Sigmoid colon (tissue), 4 donors: ENCODE results near the gene BGLAP.

Experiments
- EP300 ChIP-seq, 4 donors: sonication (generic); formaldehyde crosslinking; IDR thresholded peaks; one replicate each; pipeline ENCODE4 v1.6.1; 2017; ENCODE audit warnings: antibody characterized with exemption in 4 of 4
- POLR2A ChIP-seq, 2 donors: fragments of 450-650 bp; IDR thresholded peaks; one replicate each; pipeline ENCODE4 v1.6.1; 2016; ENCODE audit warnings: antibody characterized with exemption in 2 of 2, mild to moderate bottlenecking in 2 of 2, moderate library complexity in 2 of 2
- POLR2AphosphoS5 ChIP-seq, 4 donors: sonication (generic); formaldehyde crosslinking; IDR thresholded peaks; one replicate each; pipeline ENCODE4 v1.6.1; 2017; ENCODE audit warnings: antibody characterized with exemption in 4 of 4
- TF ChIP-seq, protein P1 (sequence below), 4 experiments: fragments of 450-650 bp in 3 of 4; fragments of 200-600 bp in 1 of 4; IDR thresholded peaks; one replicate each; pipeline ENCODE4 v1.5.1; 2016 to 2019; ENCODE audit warnings: antibody characterized with exemption in 4 of 4, mild to moderate bottlenecking in 3 of 4, moderate library complexity in 2 of 4

DNA sequence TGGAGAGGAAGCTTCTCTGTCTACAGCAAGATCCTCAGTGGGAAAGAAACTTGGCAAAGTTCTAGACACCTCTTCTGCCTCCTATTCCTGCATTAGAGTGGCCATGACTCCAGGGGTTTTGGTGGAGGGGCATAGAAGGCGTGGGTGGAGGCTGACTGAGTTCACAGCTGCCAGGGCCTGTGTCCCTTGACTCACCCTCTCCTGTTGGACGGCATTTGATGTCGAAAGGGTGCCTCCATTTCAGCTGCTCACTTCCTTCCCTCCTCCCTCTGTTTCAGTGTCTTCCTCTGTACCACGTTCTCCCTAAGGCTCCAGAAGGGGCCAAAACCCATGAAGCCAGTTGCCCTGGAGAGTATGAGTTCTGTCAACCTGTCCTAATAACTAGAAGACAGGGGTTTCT is 42.8 kb downstream of the BGLAP start:
- TF ChIP-seq EP300 (IDR thresholded peaks at IDR 0.05) (no peak), POLR2AphosphoS5 (IDR thresholded peaks at IDR 0.05) (no peak), POLR2A (IDR thresholded peaks at IDR 0.05) (no peak)
- TF ChIP-seq, protein P1, sequence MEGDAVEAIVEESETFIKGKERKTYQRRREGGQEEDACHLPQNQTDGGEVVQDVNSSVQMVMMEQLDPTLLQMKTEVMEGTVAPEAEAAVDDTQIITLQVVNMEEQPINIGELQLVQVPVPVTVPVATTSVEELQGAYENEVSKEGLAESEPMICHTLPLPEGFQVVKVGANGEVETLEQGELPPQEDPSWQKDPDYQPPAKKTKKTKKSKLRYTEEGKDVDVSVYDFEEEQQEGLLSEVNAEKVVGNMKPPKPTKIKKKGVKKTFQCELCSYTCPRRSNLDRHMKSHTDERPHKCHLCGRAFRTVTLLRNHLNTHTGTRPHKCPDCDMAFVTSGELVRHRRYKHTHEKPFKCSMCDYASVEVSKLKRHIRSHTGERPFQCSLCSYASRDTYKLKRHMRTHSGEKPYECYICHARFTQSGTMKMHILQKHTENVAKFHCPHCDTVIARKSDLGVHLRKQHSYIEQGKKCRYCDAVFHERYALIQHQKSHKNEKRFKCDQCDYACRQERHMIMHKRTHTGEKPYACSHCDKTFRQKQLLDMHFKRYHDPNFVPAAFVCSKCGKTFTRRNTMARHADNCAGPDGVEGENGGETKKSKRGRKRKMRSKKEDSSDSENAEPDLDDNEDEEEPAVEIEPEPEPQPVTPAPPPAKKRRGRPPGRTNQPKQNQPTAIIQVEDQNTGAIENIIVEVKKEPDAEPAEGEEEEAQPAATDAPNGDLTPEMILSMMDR (IDR thresholded peaks at IDR 0.05), result no peak
